ENCODE measurements around the gene NCOA3.

NCOA3 gene

GRCh38 chr20:47571426-47571825 is 69.7 kb downstream of the NCOA3 start:
- H3K27ac ChIP-seq: no peak overlapping the region
- no peak overlapping the region for H3K4me2 ChIP-seq
- H3K36me3 ChIP-seq (ENCODE audit: insufficient read depth): no peaks in the 10 kb centered on the region

GRCh38 chr20:47572105-47572729 is 70.5 kb downstream of the NCOA3 start:
- H3K4me2 ChIP-seq: no peak overlapping the region
- H3K79me2 ChIP-seq (ENCODE audit: insufficient read depth, low read depth): peaks cover 57% of the 10 kb centered on the region
- H3K4me1 ChIP-seq (ENCODE audit: low read depth, poor library complexity, severe bottlenecking): peaks cover 45% of the 10 kb centered on the region
- no peaks in the 10 kb centered on the region for H3K27me3 ChIP-seq (ENCODE audit: insufficient read depth, low read depth)
- H4K20me1 ChIP-seq (ENCODE audit: insufficient read depth): no peaks in the 10 kb centered on the region
- TF ChIP-seq CTCF (conservative IDR thresholded peaks at IDR 0.05; ENCODE audit: low read depth, low read length): no peak
- no peak overlapping the region for H3K4me3 ChIP-seq (IDR thresholded peaks at IDR 0.05; ENCODE audit: insufficient read depth, low read depth, low read length)
- no peaks in the 10 kb centered on the region for H3K36me3 ChIP-seq (ENCODE audit: insufficient read depth)
- no peak overlapping the region for H3K27ac ChIP-seq
- no peak overlapping the region for H2AFZ ChIP-seq (ENCODE audit: low read depth)
- no peak overlapping the region for H3K9ac ChIP-seq

More at GRCh38 chr20:47571426-47571825, 69.7 kb downstream of the NCOA3 start:
- H3K4me3 ChIP-seq (IDR thresholded peaks at IDR 0.05; ENCODE audit: insufficient read depth, low read depth, low read length): no peak overlapping the region
- no peaks in the 10 kb centered on the region for H3K27me3 ChIP-seq (ENCODE audit: insufficient read depth, low read depth)
- H3K4me1 ChIP-seq (ENCODE audit: low read depth, poor library complexity, severe bottlenecking): peaks cover 45% of the 10 kb centered on the region
- H3K9ac ChIP-seq: no peak overlapping the region
- no peak overlapping the region for H2AFZ ChIP-seq (ENCODE audit: low read depth)
- peaks cover 55% of the 10 kb centered on the region for H3K79me2 ChIP-seq (ENCODE audit: insufficient read depth, low read depth)
- no peak for TF ChIP-seq CTCF (conservative IDR thresholded peaks at IDR 0.05; ENCODE audit: low read depth, low read length)
- no peaks in the 10 kb centered on the region for H4K20me1 ChIP-seq (ENCODE audit: insufficient read depth)

- Histone ChIP-seq H3K79me2 (ENCODE audit: insufficient read depth, low read depth) (peaks cover 52% of the 10 kb centered on the region), H3K27ac (no peak overlapping the region), H3K36me3 (ENCODE audit: insufficient read depth) (no peaks in the 10 kb centered on the region), H2AFZ (ENCODE audit: low read depth) (no peak overlapping the region), H3K27me3 (ENCODE audit: insufficient read depth, low read depth) (no peaks in the 10 kb centered on the region), H4K20me1 (ENCODE audit: insufficient read depth) (no peaks in the 10 kb centered on the region), H3K4me3 (IDR thresholded peaks at IDR 0.05; ENCODE audit: insufficient read depth, low read depth, low read length) (no peak overlapping the region), H3K4me1 (ENCODE audit: low read depth, poor library complexity, severe bottlenecking) (peaks cover 46% of the 10 kb centered on the region), H3K9ac (no peak overlapping the region), H3K4me2 (no peak overlapping the region)
- TF ChIP-seq CTCF (conservative IDR thresholded peaks at IDR 0.05; ENCODE audit: low read depth, low read length): no peak
These were observed 71.9 kb downstream of the NCOA3 start for GRCh38 chr20:47573559-47573958.

- Histone ChIP-seq H3K27me3 (ENCODE audit: insufficient read depth, low read depth) (no peaks in the 10 kb centered on the region), H3K27ac (no peak overlapping the region), H3K9ac (no peak overlapping the region), H2AFZ (ENCODE audit: low read depth) (no peak overlapping the region), H3K36me3 (ENCODE audit: insufficient read depth) (no peaks in the 10 kb centered on the region), H3K4me1 (ENCODE audit: low read depth, poor library complexity, severe bottlenecking) (peaks cover 46% of the 10 kb centered on the region), H4K20me1 (ENCODE audit: insufficient read depth) (no peaks in the 10 kb centered on the region), H3K79me2 (ENCODE audit: insufficient read depth, low read depth) (peaks cover 48% of the 10 kb centered on the region), H3K4me3 (IDR thresholded peaks at IDR 0.05; ENCODE audit: insufficient read depth, low read depth, low read length) (no peak overlapping the region), H3K4me2 (peak overlapping the region; percentile 95; the same call in 1 of the 2 replicates)
- TF ChIP-seq CTCF (conservative IDR thresholded peaks at IDR 0.05; ENCODE audit: low read depth, low read length): no peak
These were observed 73.1 kb downstream of the NCOA3 start for GRCh38 chr20:47574616-47575364.
